Neural progenitor cell (in vitro differentiated cells): ENCODE data around the gene CGB1.

Experiments used
- EZH2 ChIP-seq: fragments of 200-600 bp; sonication (generic); IDR thresholded peaks from 2 replicates; pipeline ENCODE4 v1.6.1; 2017; ENCODE audit warnings: antibody characterized with exemption, mild to moderate bottlenecking, moderate library complexity
- EZH2phosphoT487 ChIP-seq: fragments of 200-600 bp; sonication (generic); IDR thresholded peaks from 2 replicates; pipeline ENCODE4 v1.6.1; 2017; ENCODE audit warnings: antibody characterized with exemption
- TF ChIP-seq, protein P1 (sequence below): fragments of 200-600 bp; sonication (generic); IDR thresholded peaks from 2 replicates; pipeline ENCODE4 v1.5.1; 2017; ENCODE audit warnings: antibody characterized with exemption, mild to moderate bottlenecking

DNA sequence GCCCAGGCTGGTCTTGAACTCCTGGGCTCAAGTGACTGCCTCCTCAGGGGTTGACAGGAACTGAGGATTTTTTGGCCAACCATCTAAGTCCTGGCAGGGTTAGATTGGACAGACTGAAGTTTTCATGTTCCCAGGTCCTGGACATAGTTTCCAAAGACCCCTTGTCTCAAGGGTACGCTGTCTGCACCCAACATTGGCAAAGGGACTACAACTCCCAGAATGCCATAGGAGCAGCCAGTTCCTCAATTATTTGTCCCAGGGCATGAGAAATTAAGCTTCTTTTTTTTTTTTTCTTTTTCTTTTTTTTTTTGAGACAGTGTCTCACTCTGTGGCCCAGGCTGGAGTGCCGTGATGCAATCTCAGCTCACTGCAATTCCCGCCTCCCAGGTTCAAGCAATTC, 50.5 kb downstream of the CGB1 start:
- TF ChIP-seq EZH2 (no peak), EZH2phosphoT487 (no peak)
- TF ChIP-seq, protein P1, sequence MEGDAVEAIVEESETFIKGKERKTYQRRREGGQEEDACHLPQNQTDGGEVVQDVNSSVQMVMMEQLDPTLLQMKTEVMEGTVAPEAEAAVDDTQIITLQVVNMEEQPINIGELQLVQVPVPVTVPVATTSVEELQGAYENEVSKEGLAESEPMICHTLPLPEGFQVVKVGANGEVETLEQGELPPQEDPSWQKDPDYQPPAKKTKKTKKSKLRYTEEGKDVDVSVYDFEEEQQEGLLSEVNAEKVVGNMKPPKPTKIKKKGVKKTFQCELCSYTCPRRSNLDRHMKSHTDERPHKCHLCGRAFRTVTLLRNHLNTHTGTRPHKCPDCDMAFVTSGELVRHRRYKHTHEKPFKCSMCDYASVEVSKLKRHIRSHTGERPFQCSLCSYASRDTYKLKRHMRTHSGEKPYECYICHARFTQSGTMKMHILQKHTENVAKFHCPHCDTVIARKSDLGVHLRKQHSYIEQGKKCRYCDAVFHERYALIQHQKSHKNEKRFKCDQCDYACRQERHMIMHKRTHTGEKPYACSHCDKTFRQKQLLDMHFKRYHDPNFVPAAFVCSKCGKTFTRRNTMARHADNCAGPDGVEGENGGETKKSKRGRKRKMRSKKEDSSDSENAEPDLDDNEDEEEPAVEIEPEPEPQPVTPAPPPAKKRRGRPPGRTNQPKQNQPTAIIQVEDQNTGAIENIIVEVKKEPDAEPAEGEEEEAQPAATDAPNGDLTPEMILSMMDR = no peak
